ENCODE data around the gene ZNF182.
"Not testable (repeated sequence)": the region's sequence is repeated elsewhere in the genome, so short reads cannot be mapped to it uniquely, and the experiment has no call there.

GRCh38 chrX:48016583-48017310 lies 13.0 kb upstream of the ZNF182 start:
- not testable (repeated sequence) for TF ChIP-seq TOX (CRISPR knock-in tag; IDR thresholded peaks at IDR 0.05; ENCODE audit: borderline replicate concordance); OSR1 (CRISPR knock-in tag; IDR thresholded peaks at IDR 0.05); ARNTL (CRISPR knock-in tag; IDR thresholded peaks at IDR 0.05; ENCODE audit: borderline replicate concordance, low read depth); PATZ1 (CRISPR knock-in tag; IDR thresholded peaks at IDR 0.05; ENCODE audit: borderline replicate concordance); CSDC2 (CRISPR knock-in tag; IDR thresholded peaks at IDR 0.05)

Data from SK-N-SH treated with all-trans-retinoic acid at 6 μM for 48 hours (cell line).